IMR-90 (cell line): ENCODE results near the gene KCNK5. TPM values are rescaled to one million over a fixed set of nuclear protein-coding genes. Genes with fewer than 3 reads are reported as not detected.

Source experiments
- ATAC-seq: fragments of 200-7000 bp; cut with Tn5 transposase; 2 replicates; pipeline ENCODE4 v1.9.1; 2020; ENCODE audit warnings: low read depth, mild to moderate bottlenecking, moderate library complexity
- BruUV-seq: library from RNA; stranded (reverse); fragments of 400-500 nt; replicated peaks from 2 replicates; lab custom pipeline; 2021; lab: Mats Ljungman, UMichigan
- CTCF ChIA-PET: fragments of 300-600 bp; formaldehyde crosslinking; extraction: SDS; loops from one replicate; lab custom pipeline; 2021; ENCODE audit warnings: antibody characterized with exemption; lab: Yijun Ruan, JAX
- POLR2A ChIA-PET: fragments of 300-600 bp; sonication (Branson Sonifier 250); formaldehyde crosslinking; loops from one replicate; lab custom pipeline; 2022; ENCODE audit warnings: antibody characterized with exemption; ENCODE audit not compliant: unreplicated experiment; lab: Charles Lee
- DNase-seq: peaks from one replicate; pipeline ENCODE4 v3.0.0; 2013
- H2AFZ ChIP-seq: replicated peaks from 2 replicates; pipeline ENCODE3; 2013; ENCODE audit warnings: low read length, mild to moderate bottlenecking; ENCODE audit not compliant: poor library complexity
- H2AK5ac ChIP-seq: 2 replicates; pipeline ENCODE4 v1.6.1; 2013; ENCODE audit warnings: low read depth, low read length, inconsistent platforms
- H2AK9ac ChIP-seq: replicated peaks from 2 replicates; pipeline ENCODE3; 2013; ENCODE audit warnings: mild to moderate bottlenecking, low read depth, low read length, moderate library complexity; ENCODE audit not compliant: poor library complexity
- H2BK120ac ChIP-seq: 2 replicates; pipeline ENCODE4 v1.6.1; 2013; ENCODE audit warnings: low read depth, low read length, inconsistent platforms
- H2BK15ac ChIP-seq: 3 replicates; pipeline ENCODE4 v1.6.1; 2013; ENCODE audit warnings: low read depth, low read length, inconsistent platforms
- H2BK20ac ChIP-seq: 2 replicates; pipeline ENCODE4 v1.6.1; 2013; ENCODE audit warnings: low read depth, mild to moderate bottlenecking, inconsistent platforms, low read length, moderate library complexity
- H2BK5ac ChIP-seq: 2 replicates; pipeline ENCODE4 v1.6.1; 2013; ENCODE audit warnings: mild to moderate bottlenecking, low read depth, low read length, inconsistent platforms; ENCODE audit not compliant: poor library complexity, severe bottlenecking
- H3K14ac ChIP-seq: replicated peaks from 2 replicates; pipeline ENCODE4 v1.6.1; 2013; ENCODE audit warnings: low read depth, low read length, inconsistent platforms
- H3K18ac ChIP-seq: 2 replicates; pipeline ENCODE4 v1.6.1; 2013; ENCODE audit warnings: low read depth, low read length, control low read depth
- H3K23ac ChIP-seq: 2 replicates; pipeline ENCODE4 v1.6.1; 2013; ENCODE audit warnings: low read depth, low read length, inconsistent platforms
- H3K27ac ChIP-seq: 2 replicates; pipeline ENCODE4 v1.5.1; 2013; ENCODE audit warnings: mild to moderate bottlenecking, control low read depth, low read length; ENCODE audit not compliant: insufficient read depth
- H3K27me3 ChIP-seq: 2 replicates; pipeline ENCODE4 v1.6.1; 2013; ENCODE audit warnings: low read length; ENCODE audit not compliant: control insufficient read depth, insufficient read depth
- H3K36me3 ChIP-seq: 2 replicates; pipeline ENCODE4 v1.6.1; 2013; ENCODE audit warnings: low read length, mixed read lengths; ENCODE audit not compliant: control insufficient read depth, insufficient read depth
- H3K4ac ChIP-seq: 2 replicates; pipeline ENCODE4 v1.6.1; 2013; ENCODE audit warnings: low read depth, low read length, inconsistent platforms
- H3K4me1 ChIP-seq: 2 replicates; pipeline ENCODE4 v1.6.1; 2013; ENCODE audit warnings: low read length, mixed read lengths; ENCODE audit not compliant: control insufficient read depth, insufficient read depth
- H3K4me2 ChIP-seq: 2 replicates; pipeline ENCODE4 v1.6.1; 2013; ENCODE audit warnings: low read depth, mild to moderate bottlenecking, control low read depth, low read length, moderate library complexity
- H3K4me3 ChIP-seq: 2 replicates; pipeline ENCODE4 v1.5.1; 2013; ENCODE audit warnings: low read depth, mild to moderate bottlenecking, control low read depth, low read length, moderate library complexity; ENCODE audit not compliant: insufficient read depth
- H3K56ac ChIP-seq: 2 replicates; pipeline ENCODE4 v1.6.1; 2013; ENCODE audit warnings: low read length, inconsistent platforms; ENCODE audit not compliant: insufficient read depth; ENCODE audit errors: extremely low read depth
- H3K79me1 ChIP-seq, 2 experiments: 2 replicates each; pipeline ENCODE4 v1.6.1; 2013; ENCODE audit warnings: low read length in 2 of 2, inconsistent platforms in 1 of 2, low read depth in 1 of 2
- H3K9ac ChIP-seq: 2 replicates; pipeline ENCODE4 v1.6.1; 2013; ENCODE audit warnings: low read depth, low read length, control low read depth
- H3K9me1 ChIP-seq: 2 replicates; pipeline ENCODE4 v1.6.1; 2013; ENCODE audit warnings: low read length, inconsistent platforms; ENCODE audit not compliant: insufficient read depth
- H3K9me3 ChIP-seq: 2 replicates; pipeline ENCODE4 v1.6.1; 2013; ENCODE audit warnings: low read length; ENCODE audit not compliant: control insufficient read depth, insufficient read depth
- H4K20me1 ChIP-seq: 2 replicates; pipeline ENCODE4 v1.6.1; 2013; ENCODE audit warnings: low read length, inconsistent platforms; ENCODE audit not compliant: insufficient read depth
- H4K5ac ChIP-seq: 2 replicates; pipeline ENCODE4 v1.6.1; 2013; ENCODE audit warnings: mild to moderate bottlenecking, low read depth, low read length, control low read depth
- H4K8ac ChIP-seq, 2 experiments: 2 replicates each; pipeline ENCODE4 v1.6.1; 2013; ENCODE audit warnings: low read depth in 2 of 2, low read length in 2 of 2, control low read depth in 1 of 2, inconsistent platforms in 1 of 2
- H4K91ac ChIP-seq: 2 replicates; pipeline ENCODE4 v1.6.1; 2013; ENCODE audit warnings: low read depth, low read length, inconsistent platforms; ENCODE audit not compliant: insufficient read depth
- BHLHE40 ChIP-seq: fragments of 150-350 bp; IDR thresholded peaks from 2 replicates; pipeline ENCODE4 v1.6.1; 2016; ENCODE audit warnings: mild to moderate bottlenecking, low read depth, low read length
- CEBPB ChIP-seq: IDR thresholded peaks from 2 replicates; pipeline ENCODE4 v1.6.1; 2012; ENCODE audit warnings: low read depth, low read length, improper control_type of control experiment
- CHD1 ChIP-seq: IDR thresholded peaks from 2 replicates; pipeline ENCODE4 v1.6.1; 2012; ENCODE audit warnings: low read depth, low read length, improper control_type of control experiment
- MAZ ChIP-seq: IDR thresholded peaks from 2 replicates; pipeline ENCODE4 v1.6.1; 2012; ENCODE audit warnings: low read depth, mild to moderate bottlenecking, low read length, improper control_type of control experiment, moderate library complexity, borderline replicate concordance
- MXI1 ChIP-seq: IDR thresholded peaks from 2 replicates; pipeline ENCODE4 v1.6.1; 2012; ENCODE audit warnings: low read depth, mild to moderate bottlenecking, low read length, moderate library complexity, borderline replicate concordance
- NFE2L2 ChIP-seq: fragments of 150-350 bp; IDR thresholded peaks from 2 replicates; pipeline ENCODE4 v1.6.1; 2016; ENCODE audit warnings: low read depth, mild to moderate bottlenecking, low read length
- POLR2A ChIP-seq: IDR thresholded peaks from 2 replicates; pipeline ENCODE4 v1.6.1; 2012; ENCODE audit warnings: mild to moderate bottlenecking, low read depth, low read length
- RAD21 ChIP-seq: IDR thresholded peaks from 2 replicates; pipeline ENCODE4 v1.6.1; 2012; ENCODE audit warnings: low read length, improper control_type of control experiment
- RCOR1 ChIP-seq: IDR thresholded peaks from 2 replicates; pipeline ENCODE4 v1.6.1; 2012; ENCODE audit warnings: mild to moderate bottlenecking, low read length, improper control_type of control experiment; ENCODE audit not compliant: insufficient replicate concordance
- RFX5 ChIP-seq: IDR thresholded peaks from 2 replicates; pipeline ENCODE4 v1.8.0; 2012; ENCODE audit warnings: low read depth, mild to moderate bottlenecking, low read length, moderate library complexity
- WGBS, 2 experiments: methylation state at CpG; one replicate each; pipeline versions ENCODE4 v1.1.5 to v1.1.7; 2013; ENCODE audit warnings: missing lambda C conversion rate in 2 of 2; ENCODE audit not compliant: insufficient read length in 1 of 2; ENCODE audit errors: extremely low coverage in 2 of 2; 5-methylcytosine and 5-hydroxymethylcytosine counted together
- dilution Hi-C: fragments of 300-500 bp; cut with HindIII; formaldehyde crosslinking; loops from one replicate; pipeline ENCODE4 v1.14.3; 2018; ENCODE audit warnings: low sequenced_read_pairs; ENCODE audit not compliant: unreplicated experiment
- in situ Hi-C: fragments of 300-500 bp; cut with MboI; formaldehyde crosslinking; loops from 3 replicates; pipeline ENCODE4 v1.14.3; 2019; ENCODE audit warnings: low sequenced_read_pairs, inconsistent platforms, mixed read lengths
- intact Hi-C: fragments of 100-400 bp; cut with micrococcal nuclease; formaldehyde crosslinking; loops from 2 replicates; pipeline ENCODE4 v1.10.0; 2022
- polyA plus RNA-seq, 3 experiments: library from polyadenylated mRNA; depleted of rRNA; stranded (reverse); fragments of >200 nt; gene quantifications; 2 replicates each; pipeline ENCODE4 v1.2.3, GENCODE V29; 2012; ENCODE audit warnings: low replicate concordance in 1 of 3
- total RNA-seq: library from RNA; depleted of rRNA; stranded (reverse); fragments of >200 nt; gene quantifications from 2 replicates; pipeline ENCODE4 v1.2.3, GENCODE V29; 2012
- TF ChIP-seq, protein P1 (sequence below): conservative IDR thresholded peaks from 2 replicates; pipeline ENCODE4 v1.5.1; 2012; ENCODE audit warnings: mild to moderate bottlenecking, low read depth, low read length, improper control_type of control experiment
- TF ChIP-seq, protein P2 (sequence below): fragments of 150-350 bp; IDR thresholded peaks from 2 replicates; pipeline ENCODE4 v1.6.1; 2017; ENCODE audit warnings: mild to moderate bottlenecking, antibody characterized with exemption, low read length, low read depth

Gene KCNK5
- total and polyA plus RNA-seq, 2 of the 4 experiments (the other 2 are of a cell fraction) = not detected

GRCh38 chr6:39189915-39190544 is 39.2 kb downstream of the KCNK5 start:
- Histone ChIP-seq H3K9me1 (no peaks in the 10 kb centered on the region), H3K27ac (no peak overlapping the region), H2AK5ac (no peak overlapping the region), H2AFZ (no peak overlapping the region), H3K4ac (no peak overlapping the region), H2AK9ac (no peak overlapping the region), H3K9ac (no peak overlapping the region), H4K5ac (no peak overlapping the region), H3K56ac (no peak overlapping the region), H3K27me3 (no peaks in the 10 kb centered on the region), H3K4me3 (no peak overlapping the region), H3K23ac (no peak overlapping the region), H3K36me3 (no peaks in the 10 kb centered on the region), H3K9me3 (no peaks in the 10 kb centered on the region; the same call in 1 of the 2 replicates), H3K79me1 (no peaks in the 10 kb centered on the region), H2BK120ac (no peak overlapping the region), H3K18ac (no peak overlapping the region), H3K4me2 (no peak overlapping the region), H3K14ac (no peak overlapping the region), H2BK15ac (no peak overlapping the region), H2BK5ac (no peak overlapping the region), H4K20me1 (no peaks in the 10 kb centered on the region), H4K8ac (no peak overlapping the region), H3K4me1 (no peaks in the 10 kb centered on the region), H4K91ac (no peak overlapping the region), H2BK20ac (no peak overlapping the region)
- WGBS, 2 experiments = 65% methylated on average over 4 of the region's 15 CpGs; no CpG with 5 or more reads in 1 of the 2 experiments
- intact Hi-C loops = no loop called here
- in situ Hi-C loops = no loop called here
- TF ChIP-seq, protein P1, sequence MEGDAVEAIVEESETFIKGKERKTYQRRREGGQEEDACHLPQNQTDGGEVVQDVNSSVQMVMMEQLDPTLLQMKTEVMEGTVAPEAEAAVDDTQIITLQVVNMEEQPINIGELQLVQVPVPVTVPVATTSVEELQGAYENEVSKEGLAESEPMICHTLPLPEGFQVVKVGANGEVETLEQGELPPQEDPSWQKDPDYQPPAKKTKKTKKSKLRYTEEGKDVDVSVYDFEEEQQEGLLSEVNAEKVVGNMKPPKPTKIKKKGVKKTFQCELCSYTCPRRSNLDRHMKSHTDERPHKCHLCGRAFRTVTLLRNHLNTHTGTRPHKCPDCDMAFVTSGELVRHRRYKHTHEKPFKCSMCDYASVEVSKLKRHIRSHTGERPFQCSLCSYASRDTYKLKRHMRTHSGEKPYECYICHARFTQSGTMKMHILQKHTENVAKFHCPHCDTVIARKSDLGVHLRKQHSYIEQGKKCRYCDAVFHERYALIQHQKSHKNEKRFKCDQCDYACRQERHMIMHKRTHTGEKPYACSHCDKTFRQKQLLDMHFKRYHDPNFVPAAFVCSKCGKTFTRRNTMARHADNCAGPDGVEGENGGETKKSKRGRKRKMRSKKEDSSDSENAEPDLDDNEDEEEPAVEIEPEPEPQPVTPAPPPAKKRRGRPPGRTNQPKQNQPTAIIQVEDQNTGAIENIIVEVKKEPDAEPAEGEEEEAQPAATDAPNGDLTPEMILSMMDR = no peak
- no peak for TF ChIP-seq RFX5
- TF ChIP-seq RAD21 = no peak
- TF ChIP-seq, protein P2, sequence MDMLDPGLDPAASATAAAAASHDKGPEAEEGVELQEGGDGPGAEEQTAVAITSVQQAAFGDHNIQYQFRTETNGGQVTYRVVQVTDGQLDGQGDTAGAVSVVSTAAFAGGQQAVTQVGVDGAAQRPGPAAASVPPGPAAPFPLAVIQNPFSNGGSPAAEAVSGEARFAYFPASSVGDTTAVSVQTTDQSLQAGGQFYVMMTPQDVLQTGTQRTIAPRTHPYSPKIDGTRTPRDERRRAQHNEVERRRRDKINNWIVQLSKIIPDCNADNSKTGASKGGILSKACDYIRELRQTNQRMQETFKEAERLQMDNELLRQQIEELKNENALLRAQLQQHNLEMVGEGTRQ = no peak
- TF ChIP-seq CEBPB = no peak
- no peak for TF ChIP-seq BHLHE40
- no peak for TF ChIP-seq MXI1
- no peak for TF ChIP-seq POLR2A
- TF ChIP-seq RCOR1 = no peak
- TF ChIP-seq MAZ = no peak
- TF ChIP-seq NFE2L2 = no peak
- no peak for TF ChIP-seq CHD1
- ChIA-PET CTCF (interaction anchor here (1.6 kb wide), 1 partner anchor 113 kb away, joined by 3 read pairs; no protein-coding TSS in a partner anchor), POLR2A (no interaction called here)
- peak; percentile 3 for DNase-seq
- ATAC-seq = peak; percentile 51
- BruUV-seq = no TSS peak
- dilution Hi-C loops = no loop called here
